ENCODE measurements around the gene FOXR1.

GRCh38 chr11:119024430-119025098 is 53.0 kb downstream of the FOXR1 start:
- TF ChIP-seq TAF1 (IDR thresholded peaks at IDR 0.05; ENCODE audit: low read depth, low read length) (no peak), YY1 (IDR thresholded peaks at IDR 0.05; ENCODE audit: low read depth, low read length) (no peak), BACH1 (IDR thresholded peaks at IDR 0.05; ENCODE audit: low read length) (no peak), POLR2AphosphoS5 (IDR thresholded peaks at IDR 0.05; ENCODE audit: low read depth, low read length) (no peak), SIN3A (conservative IDR thresholded peaks at IDR 0.05 in 1 of 2, IDR thresholded peaks at IDR 0.05 in 1 of 2; ENCODE audit: low read depth in 1 of 2, low read length in 2 of 2) (no peak), SP2 (IDR thresholded peaks at IDR 0.05; ENCODE audit: low read length) (no peak), CHD2 (IDR thresholded peaks at IDR 0.05; ENCODE audit: low read length) (no peak), ZNF274 (IDR thresholded peaks at IDR 0.05; ENCODE audit: borderline replicate concordance, extremely low read depth, low read length) (no peak), PHF8 (conservative IDR thresholded peaks at IDR 0.05; ENCODE audit: low read depth, low read length) (no peak)
- TF ChIP-seq, protein P1, sequence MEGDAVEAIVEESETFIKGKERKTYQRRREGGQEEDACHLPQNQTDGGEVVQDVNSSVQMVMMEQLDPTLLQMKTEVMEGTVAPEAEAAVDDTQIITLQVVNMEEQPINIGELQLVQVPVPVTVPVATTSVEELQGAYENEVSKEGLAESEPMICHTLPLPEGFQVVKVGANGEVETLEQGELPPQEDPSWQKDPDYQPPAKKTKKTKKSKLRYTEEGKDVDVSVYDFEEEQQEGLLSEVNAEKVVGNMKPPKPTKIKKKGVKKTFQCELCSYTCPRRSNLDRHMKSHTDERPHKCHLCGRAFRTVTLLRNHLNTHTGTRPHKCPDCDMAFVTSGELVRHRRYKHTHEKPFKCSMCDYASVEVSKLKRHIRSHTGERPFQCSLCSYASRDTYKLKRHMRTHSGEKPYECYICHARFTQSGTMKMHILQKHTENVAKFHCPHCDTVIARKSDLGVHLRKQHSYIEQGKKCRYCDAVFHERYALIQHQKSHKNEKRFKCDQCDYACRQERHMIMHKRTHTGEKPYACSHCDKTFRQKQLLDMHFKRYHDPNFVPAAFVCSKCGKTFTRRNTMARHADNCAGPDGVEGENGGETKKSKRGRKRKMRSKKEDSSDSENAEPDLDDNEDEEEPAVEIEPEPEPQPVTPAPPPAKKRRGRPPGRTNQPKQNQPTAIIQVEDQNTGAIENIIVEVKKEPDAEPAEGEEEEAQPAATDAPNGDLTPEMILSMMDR (IDR thresholded peaks at IDR 0.05; ENCODE audit: control extremely low read depth in 1 of 3, insufficient read depth in 1 of 3, low read depth in 1 of 3, low read length in 3 of 3): no peak

Data from H1 (cell line).